Stimulated activated CD8-positive, alpha-beta memory T cell treated with anti-CD3 and anti-CD28 coated beads, Interleukin-12 subunit alpha, Interleukin-12 subunit beta, amount 100 ng/mL, for 1 hour (primary cell): ENCODE results near the gene NUDCD3.

Experiments used
- DNase-seq: peaks from one replicate; pipeline ENCODE4 v3.0.0-alpha.2; 2020; ENCODE audit warnings: low read depth

Gene NUDCD3

GRCh38 chr7:44353668-44354067 is 136.8 kb downstream of the NUDCD3 start:
- DNase-seq = no peak

- DNase-seq = no peak
These were observed 141.3 kb downstream of the NUDCD3 start for GRCh38 chr7:44348851-44349781.

GRCh38 chr7:44348300-44348699 is 142.2 kb downstream of the NUDCD3 start:
- DNase-seq = no peak

- no peak for DNase-seq
These were observed 142.8 kb downstream of the NUDCD3 start for GRCh38 chr7:44347546-44348114.

GRCh38 chr7:44346063-44346462 is 144.4 kb downstream of the NUDCD3 start:
- no peak for DNase-seq

DNA sequence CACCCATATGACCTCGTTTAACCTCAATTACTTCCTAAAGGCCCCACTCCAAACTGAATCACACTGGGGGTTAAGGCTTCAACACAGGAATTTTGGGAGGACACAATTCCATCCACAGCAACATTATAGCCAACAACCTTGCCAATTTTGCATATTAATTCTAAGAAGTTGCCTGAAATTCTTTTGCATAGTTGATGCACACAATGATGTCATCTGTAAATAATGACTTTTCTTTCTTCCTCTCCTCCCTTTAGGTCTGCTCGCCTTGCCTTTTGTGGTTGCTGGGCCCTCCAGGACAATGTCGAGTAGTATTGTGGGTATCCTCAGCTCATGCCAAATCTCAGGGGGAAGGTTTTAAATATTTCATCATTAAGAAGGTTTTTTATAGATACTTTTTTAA is 149.1 kb downstream of the NUDCD3 start:
- no peak for DNase-seq

DNA sequence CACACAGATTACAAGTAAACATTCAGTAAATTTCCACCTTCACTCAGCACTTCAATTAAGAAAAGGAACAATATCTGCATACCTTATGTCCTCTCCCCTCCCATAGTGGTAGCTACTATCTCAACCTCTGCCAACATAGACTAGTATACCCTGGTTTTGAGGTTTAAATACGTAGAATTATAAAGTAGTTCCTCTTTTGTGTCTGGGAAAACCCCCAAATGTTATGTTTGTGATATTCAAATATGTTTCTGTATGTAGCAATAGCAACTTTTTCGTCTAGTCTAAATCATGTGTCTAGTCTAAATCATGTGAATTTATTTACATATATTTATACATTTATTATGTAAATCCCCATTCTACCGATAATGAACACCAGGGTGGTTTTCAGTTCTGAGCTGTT is 151.9 kb downstream of the NUDCD3 start:
- DNase-seq = no peak

- DNase-seq = no peak
These were observed 154.0 kb downstream of the NUDCD3 start for GRCh38 chr7:44336491-44336890.

GRCh38 chr7:44335184-44335583 is 155.3 kb downstream of the NUDCD3 start:
- no peak for DNase-seq

DNA sequence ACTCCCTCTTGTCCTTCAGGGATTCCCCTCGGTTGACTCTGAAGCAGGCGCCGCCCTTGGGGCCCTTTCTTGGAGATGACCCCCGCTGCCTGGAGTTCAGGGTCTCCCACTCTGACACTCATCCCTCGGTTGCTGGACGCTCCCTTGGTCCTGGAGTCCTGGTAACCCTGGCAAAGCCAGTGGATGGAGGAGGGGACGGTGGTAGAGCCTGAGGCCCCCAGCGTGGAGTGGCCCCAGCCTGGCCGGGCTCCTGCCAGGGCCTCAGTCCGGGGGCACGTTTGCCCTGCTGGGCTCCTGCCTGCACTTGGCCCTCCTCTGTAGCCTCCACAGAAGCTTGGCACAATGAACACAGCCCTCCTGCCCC is 155.7 kb downstream of the NUDCD3 start:
- no peak for DNase-seq

GRCh38 chr7:44333911-44334733 is 156.3 kb downstream of the NUDCD3 start:
- no peak for DNase-seq

DNA sequence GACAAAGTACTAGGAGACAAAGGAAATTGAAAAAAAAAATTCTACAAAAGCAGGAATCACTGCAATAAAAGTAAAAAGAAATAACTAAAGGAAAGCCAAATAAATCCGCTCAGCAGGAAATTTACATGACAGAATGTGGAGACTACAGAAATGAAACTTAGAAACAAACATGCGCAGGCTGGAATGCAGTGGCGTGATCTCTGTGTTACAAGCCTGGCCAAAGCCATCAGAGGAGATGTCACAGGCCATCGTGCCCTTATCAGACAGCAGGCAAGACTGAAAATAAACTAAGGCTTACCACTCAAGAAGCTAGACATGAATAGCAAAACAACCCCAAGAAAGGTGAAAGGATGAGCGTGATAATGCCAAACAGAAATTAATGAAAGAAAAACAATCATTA is 158.8 kb downstream of the NUDCD3 start:
- DNase-seq = no peak

DNA sequence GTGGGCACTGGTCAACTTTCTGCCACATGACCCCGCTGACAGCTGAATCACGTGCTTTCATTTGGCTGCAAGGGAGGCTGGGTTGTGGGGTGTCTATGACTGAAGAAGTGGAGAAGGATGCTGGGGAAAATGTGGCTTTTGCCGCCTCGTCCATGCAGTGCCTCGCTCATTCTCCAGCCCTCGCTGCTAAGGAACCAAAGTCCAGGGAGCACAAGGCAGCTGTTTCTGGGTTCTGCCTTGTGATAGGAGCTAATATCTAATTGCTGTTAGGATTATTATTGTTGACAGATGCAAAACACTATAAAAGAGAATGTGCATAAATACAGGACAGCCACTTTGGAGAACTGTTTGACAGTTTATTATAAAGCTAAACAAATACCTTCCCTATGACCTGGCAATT is 160.1 kb downstream of the NUDCD3 start:
- DNase-seq = no peak

DNA sequence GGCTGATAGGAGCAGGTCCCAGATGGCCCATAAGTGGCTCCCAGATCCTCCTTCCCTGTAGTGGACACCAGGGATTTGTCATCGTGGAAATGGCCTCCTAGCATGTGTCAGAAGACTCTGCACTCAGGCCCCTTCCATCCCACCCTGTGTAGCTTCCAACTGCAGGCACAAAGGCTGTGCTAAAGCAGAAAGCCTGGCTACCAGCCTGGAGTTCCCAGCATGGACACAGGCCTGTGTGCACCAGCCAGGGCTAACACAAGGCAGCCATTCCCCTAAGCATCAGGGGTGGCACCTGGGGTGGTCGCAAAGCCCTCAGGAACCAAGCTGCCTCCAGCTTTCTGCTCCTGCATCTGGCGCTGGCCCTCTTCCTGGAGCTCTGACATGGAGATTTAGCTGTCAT is 160.6 kb downstream of the NUDCD3 start:
- DNase-seq = no peak
